ENCODE results near the gene CASTOR2.

- TF ChIP-seq, protein P1, sequence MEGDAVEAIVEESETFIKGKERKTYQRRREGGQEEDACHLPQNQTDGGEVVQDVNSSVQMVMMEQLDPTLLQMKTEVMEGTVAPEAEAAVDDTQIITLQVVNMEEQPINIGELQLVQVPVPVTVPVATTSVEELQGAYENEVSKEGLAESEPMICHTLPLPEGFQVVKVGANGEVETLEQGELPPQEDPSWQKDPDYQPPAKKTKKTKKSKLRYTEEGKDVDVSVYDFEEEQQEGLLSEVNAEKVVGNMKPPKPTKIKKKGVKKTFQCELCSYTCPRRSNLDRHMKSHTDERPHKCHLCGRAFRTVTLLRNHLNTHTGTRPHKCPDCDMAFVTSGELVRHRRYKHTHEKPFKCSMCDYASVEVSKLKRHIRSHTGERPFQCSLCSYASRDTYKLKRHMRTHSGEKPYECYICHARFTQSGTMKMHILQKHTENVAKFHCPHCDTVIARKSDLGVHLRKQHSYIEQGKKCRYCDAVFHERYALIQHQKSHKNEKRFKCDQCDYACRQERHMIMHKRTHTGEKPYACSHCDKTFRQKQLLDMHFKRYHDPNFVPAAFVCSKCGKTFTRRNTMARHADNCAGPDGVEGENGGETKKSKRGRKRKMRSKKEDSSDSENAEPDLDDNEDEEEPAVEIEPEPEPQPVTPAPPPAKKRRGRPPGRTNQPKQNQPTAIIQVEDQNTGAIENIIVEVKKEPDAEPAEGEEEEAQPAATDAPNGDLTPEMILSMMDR (IDR thresholded peaks at IDR 0.05), result no peak
- TF ChIP-seq POLR2A (IDR thresholded peaks at IDR 0.05) (no peak), POLR2AphosphoS5 (IDR thresholded peaks at IDR 0.05) (no peak)
These were observed 90.2 kb downstream of the CASTOR2 start for GRCh38 chr7:75054744-75055143.

Data from breast epithelium (tissue), 3 donors.